CD4-positive, alpha-beta T cell (primary cell): Measurements from ENCODE around the gene ROCK2. TPM values are rescaled to one million over a fixed set of nuclear protein-coding genes. Genes with fewer than 3 reads are reported as not detected.

Experiments
- ATAC-seq: fragments of 200-7000 bp; cut with Tn5 transposase; one replicate; pipeline ENCODE4 v1.10.0; 2022; ENCODE audit warnings: mild to moderate bottlenecking; ENCODE audit not compliant: poor library complexity
- CTCF ChIA-PET: fragments of 350-600 bp; sonication (Branson Sonifier 250); formaldehyde crosslinking; loops from one replicate; lab custom pipeline; 2021; ENCODE audit warnings: antibody characterized with exemption, inconsistent platforms; lab: Charles Lee
- POLR2A ChIA-PET: fragments of 350-600 bp; sonication (Branson Sonifier 250); formaldehyde crosslinking; loops from one replicate; lab custom pipeline; 2021; ENCODE audit warnings: antibody characterized with exemption, inconsistent platforms; lab: Charles Lee
- DNase-seq, 14 experiments: peaks; one replicate each; pipeline ENCODE4 v3.0.0-alpha.2; 2013 to 2020; ENCODE audit warnings: mixed read lengths in 2 of 14
- H3K27ac ChIP-seq, 2 donors: one replicate each; pipeline versions ENCODE4 v1.5.1 to v1.7.0; 2013; ENCODE audit warnings: low read length in 2 of 2, low read depth in 1 of 2, mild to moderate bottlenecking in 1 of 2
- H3K27me3 ChIP-seq, 2 experiments: 1 replicate in 1 of 2; 2 replicates in 1 of 2; pipeline versions ENCODE4 v1.6.1 to v1.7.0; 2013; ENCODE audit warnings: low read length in 2 of 2, control low read depth in 1 of 2, mild to moderate bottlenecking in 1 of 2, moderate library complexity in 1 of 2; ENCODE audit not compliant: insufficient read depth in 2 of 2, control insufficient read depth in 1 of 2
- H3K36me3 ChIP-seq: one replicate; pipeline ENCODE4 v1.6.1; 2013; ENCODE audit warnings: low read length, control low read depth; ENCODE audit not compliant: insufficient read depth
- H3K4me1 ChIP-seq: one replicate; pipeline ENCODE4 v1.6.1; 2013; ENCODE audit warnings: low read length, control low read depth; ENCODE audit not compliant: insufficient read depth
- H3K4me3 ChIP-seq: one replicate; pipeline ENCODE4 v1.5.1; 2013; ENCODE audit warnings: mild to moderate bottlenecking, low read length, moderate library complexity
- H3K9me3 ChIP-seq, 2 experiments: 1 replicate in 1 of 2; 2 replicates in 1 of 2; pipeline versions ENCODE4 v1.6.1 to v1.7.0; 2013; ENCODE audit warnings: low read length in 2 of 2, mild to moderate bottlenecking in 2 of 2, control low read depth in 1 of 2, moderate library complexity in 1 of 2; ENCODE audit not compliant: control insufficient read depth in 1 of 2, insufficient read depth in 1 of 2
- H3K27ac Mint-ChIP-seq: one replicate; pipeline ENCODE4 v1.8.0; 2020; ENCODE audit warnings: mixed read lengths
- H3K27me3 Mint-ChIP-seq: one replicate; pipeline ENCODE4 v1.8.0; 2021; ENCODE audit warnings: mixed read lengths
- H3K36me3 Mint-ChIP-seq: one replicate; pipeline ENCODE4 v1.8.0; 2021; ENCODE audit warnings: low read depth, mixed read lengths
- H3K4me1 Mint-ChIP-seq: one replicate; pipeline ENCODE4 v1.8.0; 2021; ENCODE audit warnings: low read depth, mixed read lengths
- H3K4me3 Mint-ChIP-seq: one replicate; pipeline ENCODE4 v1.8.0; 2020; ENCODE audit warnings: mild to moderate bottlenecking, mixed read lengths
- H3K9me3 Mint-ChIP-seq: one replicate; pipeline ENCODE4 v1.8.0; 2020; ENCODE audit warnings: mixed read lengths
- CTCF ChIP-seq: fragments of 200-600 bp; IDR thresholded peaks from one replicate; pipeline ENCODE4 v1.8.0; 2022; ENCODE audit warnings: antibody characterized with exemption, mild to moderate bottlenecking
- intact Hi-C, 2 experiments: fragments of 100-400 bp; cut with DNase I in 1 of 2; cut with micrococcal nuclease in 1 of 2; formaldehyde crosslinking; loops; one replicate each; pipeline versions ENCODE4 v1.15.1 to v1.9.0; 2023 to 2025; cut with DNase I, micrococcal nuclease
- total RNA-seq, 174 experiments: library from RNA in 2 of 174; stranded (reverse) in 2 of 174; gene quantifications; one replicate each; pipeline ENCODE4 v1.2.3 and lab custom pipeline; 2021 to 2026

Gene ROCK2
- total RNA-seq, 2 experiments from 2014 or later = 6.9 to 9.4 TPM

GRCh38 chr2:11134349-11134748, 210.1 kb downstream of the ROCK2 start:
- Mint-ChIP-seq H3K36me3 (no peaks in the 10 kb centered on the region), H3K4me3 (peak overlapping the region; percentile 26), H3K9me3 (no peaks in the 10 kb centered on the region), H3K27ac (no peak overlapping the region), H3K27me3 (no peaks in the 10 kb centered on the region), H3K4me1 (peaks cover 33% of the 10 kb centered on the region)
- Histone ChIP-seq H3K27me3 (no peaks in the 10 kb centered on the region), H3K4me3 (no peak overlapping the region), H3K4me1 (peaks cover 43% of the 10 kb centered on the region), H3K9me3 (no peaks in the 10 kb centered on the region), H3K36me3 (no peaks in the 10 kb centered on the region), H3K27ac (no peak overlapping the region)
- POLR2A ChIA-PET = interaction anchor here (1.0 to 1.6 kb wide), 2 partner anchors 28 to 209 kb away, joined by 5 to 6 read pairs; no protein-coding TSS in a partner anchor
- DNase-seq = no peak
- CTCF ChIA-PET = interaction anchor here (2.7 kb wide), 1 partner anchor 18 kb away, joined by 10 read pairs; no protein-coding TSS in a partner anchor
- TF ChIP-seq CTCF = no peak
- intact Hi-C loops = loop anchor here (2.0 to 10.0 kb wide), 6 partner anchors 18 to 620 kb away; partner anchors contain the start of genes E2F6 (in 1 of the 2) and ROCK2 (in 1 of the 2)
- no peak for ATAC-seq

- Mint-ChIP-seq H3K27me3 (no peaks in the 10 kb centered on the region), H3K9me3 (no peaks in the 10 kb centered on the region), H3K27ac (no peak overlapping the region), H3K4me1 (peaks cover 35% of the 10 kb centered on the region), H3K36me3 (no peaks in the 10 kb centered on the region), H3K4me3 (no peak overlapping the region)
- H3K9me3 ChIP-seq = no peaks in the 10 kb centered on the region
- peaks cover 45% of the 10 kb centered on the region for H3K4me1 ChIP-seq
- no peaks in the 10 kb centered on the region for H3K27me3 ChIP-seq
- no peak for ATAC-seq
- intact Hi-C loops = loop anchor here (2.0 to 10.0 kb wide), 6 partner anchors 19 to 621 kb away; partner anchors contain the start of genes E2F6 (in 1 of the 2) and ROCK2 (in 1 of the 2)
- no peak overlapping the region for H3K27ac ChIP-seq
- no peak for TF ChIP-seq CTCF
- H3K4me3 ChIP-seq = no peak overlapping the region
- POLR2A ChIA-PET = interaction anchor here (1.0 to 4.9 kb wide), 4 partner anchors 21 to 369 kb away, joined by 3 to 64 read pairs (median 6); partner anchors contain the start of gene SLC66A3
- CTCF ChIA-PET = interaction anchor here (2.1 to 2.7 kb wide), 2 partner anchors 18 to 49 kb away, joined by 10 read pairs; no protein-coding TSS in a partner anchor
- no peaks in the 10 kb centered on the region for H3K36me3 ChIP-seq
- no peak for DNase-seq
Measured at GRCh38 chr2:11133936-11134320, 210.5 kb downstream of the ROCK2 start.

- H3K4me1 Mint-ChIP-seq = peaks cover 40% of the 10 kb centered on the region
- peak overlapping the region; percentile 89 for H3K4me3 Mint-ChIP-seq
- DNase-seq = peak in 1 of 14 experiments; percentile 28
- H3K9me3 ChIP-seq = no peaks in the 10 kb centered on the region
- TF ChIP-seq CTCF = no peak
- no peaks in the 10 kb centered on the region for H3K27me3 Mint-ChIP-seq
- ATAC-seq = no peak
- H3K27ac ChIP-seq = no peak overlapping the region
- H3K4me1 ChIP-seq = peaks cover 48% of the 10 kb centered on the region
- no peaks in the 10 kb centered on the region for H3K36me3 ChIP-seq
- intact Hi-C loops = loop anchor here (5.0 to 10.0 kb wide), 5 partner anchors 59 to 621 kb away; partner anchors contain the start of genes E2F6 (in 1 of the 2) and ROCK2 (in 1 of the 2)
- H3K9me3 Mint-ChIP-seq = no peaks in the 10 kb centered on the region
- ChIA-PET CTCF (interaction anchor here (0.6 to 3.0 kb wide), 22 partner anchors 9 to 451 kb away, joined by 3 to 13 read pairs (median 4); partner anchors contain the start of genes E2F6, PDIA6 and SLC66A3), POLR2A (interaction anchor here (0.6 to 4.9 kb wide), 13 partner anchors 12 to 450 kb away, joined by 3 to 64 read pairs (median 4); partner anchors contain the start of genes E2F6, PDIA6 and SLC66A3)
- peak overlapping the region; percentile 85 for H3K27ac Mint-ChIP-seq
- peak overlapping the region; percentile 55 for H3K4me3 ChIP-seq
- no peaks in the 10 kb centered on the region for H3K27me3 ChIP-seq
- no peaks in the 10 kb centered on the region for H3K36me3 Mint-ChIP-seq
Measured at GRCh38 chr2:11133238-11133935, 211.0 kb downstream of the ROCK2 start.
